A549 (cell line): ENCODE results near the gene KAT6B.

Experiments
- CEBPB ChIP-seq, 2 experiments: fragments of >200 bp in 1 of 2; sonication (Bioruptor Twin) in 1 of 2; formaldehyde crosslinking in 1 of 2; IDR thresholded peaks; 2 replicates each; pipeline ENCODE4 v1.6.1; 2012 to 2016
- CTCF ChIP-seq: fragments of >200 bp; sonication (Bioruptor Twin); formaldehyde crosslinking; IDR thresholded peaks from 3 replicates; pipeline ENCODE4 v1.5.1; 2016
- FOXS1 ChIP-seq: fragments of 250-450 bp; sonication (Bioruptor Pico); IDR thresholded peaks from 2 replicates; pipeline ENCODE4 v1.5.0; 2020; ENCODE audit warnings: mild to moderate bottlenecking, moderate library complexity
- KDM1A ChIP-seq: fragments of 200-600 bp; sonication (generic); IDR thresholded peaks from 2 replicates; pipeline ENCODE4 v1.6.1; 2016; ENCODE audit warnings: low read depth, mild to moderate bottlenecking
- MAZ ChIP-seq: fragments of 150-350 bp; IDR thresholded peaks from 2 replicates; pipeline ENCODE4 v1.6.1; 2014; ENCODE audit warnings: antibody characterized with exemption, low read depth, low read length, borderline replicate concordance
- POLR2A ChIP-seq: IDR thresholded peaks from 2 replicates; pipeline ENCODE4 v1.6.1; 2012; ENCODE audit warnings: mild to moderate bottlenecking, low read length
- RARB ChIP-seq: fragments of 250-450 bp; sonication (Bioruptor Pico); IDR thresholded peaks from 2 replicates; pipeline ENCODE4 v1.8.0; 2021; ENCODE audit warnings: mild to moderate bottlenecking, moderate library complexity
- SMC3 ChIP-seq: fragments of >200 bp; sonication (Bioruptor Twin); formaldehyde crosslinking; IDR thresholded peaks from 3 replicates; pipeline ENCODE4 v1.6.1; 2018; ENCODE audit warnings: inconsistent platforms
- SREBF2 ChIP-seq: fragments of 450-650 bp; IDR thresholded peaks from 2 replicates; pipeline ENCODE4 v1.6.1; 2014; ENCODE audit warnings: mild to moderate bottlenecking, moderate library complexity

GRCh38 chr10:75020168-75020567 lies 193.8 kb downstream of the KAT6B start:
- TF ChIP-seq POLR2A (no peak), CTCF (no peak), SMC3 (no peak), KDM1A (no peak), SREBF2 (no peak), FOXS1 (no peak), CEBPB (IDR thresholded peaks at IDR 0.05) (no peak), MAZ (no peak), RARB (CRISPR knock-in tag) (no peak)
